ENCODE measurements around the gene ARL15.

ARL15 gene

GRCh38 chr5:54086191-54086590 is 224.2 kb downstream of the ARL15 start:
- TF ChIP-seq CTCF (IDR thresholded peaks at IDR 0.05; ENCODE audit: insufficient read depth, low read depth, low read length, missing control alignments) = no peak
- DNase-seq (ENCODE audit: low read depth) = no peak
- H3K4me3 ChIP-seq (ENCODE audit: low read length) = no peak overlapping the region

- no peak for TF ChIP-seq CTCF (IDR thresholded peaks at IDR 0.05; ENCODE audit: insufficient read depth, low read depth, low read length, missing control alignments)
- no peak overlapping the region for H3K4me3 ChIP-seq (ENCODE audit: low read length)
- no peak for DNase-seq (ENCODE audit: low read depth)
Measured at GRCh38 chr5:54084696-54085095, 225.7 kb downstream of the ARL15 start.

- H3K4me3 ChIP-seq (ENCODE audit: low read length) = no peak overlapping the region
- no peak for TF ChIP-seq CTCF (IDR thresholded peaks at IDR 0.05; ENCODE audit: insufficient read depth, low read depth, low read length, missing control alignments)
- no peak for DNase-seq (ENCODE audit: low read depth)
Measured at GRCh38 chr5:54083851-54084250, 226.5 kb downstream of the ARL15 start.

- DNase-seq (ENCODE audit: low read depth) = no peak
- no peak overlapping the region for H3K4me3 ChIP-seq (ENCODE audit: low read length)
- TF ChIP-seq CTCF (IDR thresholded peaks at IDR 0.05; ENCODE audit: insufficient read depth, low read depth, low read length, missing control alignments) = no peak
Measured at GRCh38 chr5:54083245-54083644, 227.1 kb downstream of the ARL15 start.

GRCh38 chr5:54081415-54081814 is 229.0 kb downstream of the ARL15 start:
- DNase-seq (ENCODE audit: low read depth) = no peak
- H3K4me3 ChIP-seq (ENCODE audit: low read length) = no peak overlapping the region
- TF ChIP-seq CTCF (IDR thresholded peaks at IDR 0.05; ENCODE audit: insufficient read depth, low read depth, low read length, missing control alignments) = no peak

GRCh38 chr5:54080831-54081230 is 229.5 kb downstream of the ARL15 start:
- TF ChIP-seq CTCF (IDR thresholded peaks at IDR 0.05; ENCODE audit: insufficient read depth, low read depth, low read length, missing control alignments) = no peak
- H3K4me3 ChIP-seq (ENCODE audit: low read length) = no peak overlapping the region
- no peak for DNase-seq (ENCODE audit: low read depth)

- TF ChIP-seq CTCF (IDR thresholded peaks at IDR 0.05; ENCODE audit: insufficient read depth, low read depth, low read length, missing control alignments) = no peak
- DNase-seq (ENCODE audit: low read depth) = peak; percentile 48
- H3K4me3 ChIP-seq (ENCODE audit: low read length) = no peak overlapping the region
Measured at GRCh38 chr5:54073735-54074134, 236.6 kb downstream of the ARL15 start.
